HepG2 (cell line): ENCODE results near the gene SLC22A23. TPM values are rescaled to one million over a fixed set of nuclear protein-coding genes. Genes with fewer than 3 reads are reported as not detected.

Experiments
- GMEB1 ChIP-seq: sonication (generic); formaldehyde crosslinking; IDR thresholded peaks from 2 replicates; pipeline ENCODE4 v1.5.1; 2020; ENCODE audit warnings: missing genetic modification reagents, mild to moderate bottlenecking, borderline replicate concordance
- KDM4B ChIP-seq: sonication (generic); formaldehyde crosslinking; IDR thresholded peaks from 2 replicates; pipeline ENCODE4 v1.4.0; 2020; ENCODE audit warnings: missing genetic modification reagents
- NFE2L2 ChIP-seq: fragments of 150-350 bp; IDR thresholded peaks from 2 replicates; pipeline ENCODE4 v1.6.1; 2014; ENCODE audit warnings: low read length
- RFX1 ChIP-seq: fragments of 450-650 bp; IDR thresholded peaks from 2 replicates; pipeline ENCODE4 v1.6.1; 2017
- SATB2 ChIP-seq: sonication (generic); formaldehyde crosslinking; IDR thresholded peaks from 2 replicates; pipeline ENCODE4 v1.5.0; 2020; ENCODE audit warnings: missing genetic modification reagents
- SIN3B ChIP-seq: fragments of 150-350 bp; IDR thresholded peaks from 2 replicates; pipeline ENCODE4 v1.6.1; 2014; ENCODE audit warnings: low read length
- TEF ChIP-seq: sonication (generic); formaldehyde crosslinking; IDR thresholded peaks from 2 replicates; pipeline ENCODE4 v1.5.0; 2020; ENCODE audit warnings: missing genetic modification reagents
- ZBTB14 ChIP-seq: sonication (generic); formaldehyde crosslinking; IDR thresholded peaks from 2 replicates; pipeline ENCODE4 v1.4.0; 2020; ENCODE audit warnings: missing genetic modification reagents
- ZBTB3 ChIP-seq: sonication (generic); formaldehyde crosslinking; IDR thresholded peaks from 2 replicates; pipeline ENCODE4 v1.4.0; 2020; ENCODE audit warnings: low read depth, mild to moderate bottlenecking, moderate library complexity, missing genetic modification reagents, borderline replicate concordance
- ZBTB8A ChIP-seq: sonication (generic); formaldehyde crosslinking; IDR thresholded peaks from 2 replicates; pipeline ENCODE4 v1.4.0; 2020; ENCODE audit warnings: mild to moderate bottlenecking, low read depth, missing genetic modification reagents, borderline replicate concordance
- ZNF142 ChIP-seq: sonication (generic); formaldehyde crosslinking; IDR thresholded peaks from 2 replicates; pipeline ENCODE4 v1.4.0; 2020; ENCODE audit warnings: missing genetic modification reagents
- ZNF160 ChIP-seq: sonication (generic); formaldehyde crosslinking; IDR thresholded peaks from 2 replicates; pipeline ENCODE4 v1.8.0; 2022; ENCODE audit warnings: mild to moderate bottlenecking, inconsistent platforms, missing genetic modification reagents
- ZNF205 ChIP-seq: IDR thresholded peaks from 2 replicates; pipeline ENCODE4 v1.6.1; 2018; ENCODE audit warnings: missing biosample characterization, missing genetic modification reagents
- ZNF367 ChIP-seq: sonication (generic); formaldehyde crosslinking; IDR thresholded peaks from 2 replicates; pipeline ENCODE4 v1.4.0; 2020; ENCODE audit warnings: missing genetic modification reagents, borderline replicate concordance
- ZNF468 ChIP-seq: sonication (generic); formaldehyde crosslinking; IDR thresholded peaks from 2 replicates; pipeline ENCODE4 v1.8.0; 2022; ENCODE audit warnings: mild to moderate bottlenecking, moderate library complexity, missing genetic modification reagents
- ZNF576 ChIP-seq: sonication (generic); formaldehyde crosslinking; IDR thresholded peaks from 2 replicates; pipeline ENCODE4 v1.4.0; 2020; ENCODE audit warnings: mild to moderate bottlenecking, missing genetic modification reagents
- ZNF770 ChIP-seq: sonication (generic); formaldehyde crosslinking; IDR thresholded peaks from 2 replicates; pipeline ENCODE4 v1.5.0; 2020; ENCODE audit warnings: mild to moderate bottlenecking, missing genetic modification reagents
- polyA plus RNA-seq, 8 experiments: library from polyadenylated mRNA; depleted of rRNA in 3 of 8; stranded (reverse) in 7 of 8; unstranded in 1 of 8; fragments of >200 nt; fragmentation: Illumina TruSeq in 4 of 8; extraction: Trizol in 4 of 8; gene quantifications; 2 replicates each; pipeline versions ENCODE4 v1.2.1 to v1.2.3, GENCODE V29; 2011 to 2016; ENCODE audit warnings: low read depth in 4 of 8, missing spikeins in 1 of 8, mixed read lengths in 1 of 8; ENCODE audit not compliant: insufficient read depth in 1 of 8
- total RNA-seq, 5 experiments: library from RNA; depleted of rRNA; stranded (reverse); fragments of >200 nt; fragmentation: Illumina TruSeq; extraction: Trizol; gene quantifications; 2 replicates each; pipeline ENCODE4 v1.2.3, GENCODE V29; 2016; ENCODE audit warnings: low read depth in 1 of 5

The SLC22A23 gene
- total and polyA plus RNA-seq, 2 of the 13 experiments (the other 11 are each of a cell fraction or from before 2014, with no cell fraction given), result 11.8 to 17.5 TPM

GRCh38 chr6:3410385-3411360 is 46.2 kb downstream of the SLC22A23 start (continued):
- TF ChIP-seq ZNF142, result no peak
- TF ChIP-seq ZBTB3 (CRISPR knock-in tag), result 0 out of 2 replicates have a peak, but pooled peaks have one; percentile 61
- no peak for TF ChIP-seq SATB2 (CRISPR knock-in tag)
- no peak for TF ChIP-seq ZNF367
- no peak for TF ChIP-seq SIN3B
- TF ChIP-seq RFX1, result no peak
- no peak for TF ChIP-seq TEF (CRISPR knock-in tag)
- TF ChIP-seq ZNF576 (CRISPR knock-in tag), result no peak
- TF ChIP-seq ZBTB8A (CRISPR knock-in tag), result no peak
- peak; percentile 54 for TF ChIP-seq ZNF205
- no peak for TF ChIP-seq GMEB1
- no peak for TF ChIP-seq NFE2L2
- TF ChIP-seq ZNF770, result no peak
- TF ChIP-seq KDM4B (CRISPR knock-in tag), result peak; percentile 59
- TF ChIP-seq ZNF160, result no peak
- TF ChIP-seq ZBTB14 (CRISPR knock-in tag), result no peak
- no peak for TF ChIP-seq ZNF468 (CRISPR knock-in tag)
